Osteocyte (in vitro differentiated cells): Measurements from ENCODE around the gene GCFC2. TPM values are rescaled to one million over a fixed set of nuclear protein-coding genes. Genes with fewer than 3 reads are reported as not detected.

Source experiments
- DNase-seq: peaks from one replicate; pipeline ENCODE4 v3.0.0; 2021; ENCODE audit warnings: mixed read lengths; ENCODE audit not compliant: unreplicated experiment; ENCODE audit errors: extremely low spot score
- H3K27ac Mint-ChIP-seq: one replicate; pipeline ENCODE4 v1.8.0; 2021; ENCODE audit warnings: mild to moderate bottlenecking, mixed read lengths; ENCODE audit not compliant: unreplicated experiment
- H3K27me3 Mint-ChIP-seq: one replicate; pipeline ENCODE4 v1.8.0; 2021; ENCODE audit warnings: mixed read lengths; ENCODE audit not compliant: unreplicated experiment
- H3K36me3 Mint-ChIP-seq: one replicate; pipeline ENCODE4 v1.8.0; 2021; ENCODE audit warnings: mixed read lengths; ENCODE audit not compliant: unreplicated experiment
- H3K4me1 Mint-ChIP-seq: one replicate; pipeline ENCODE4 v1.8.0; 2021; ENCODE audit warnings: mixed read lengths; ENCODE audit not compliant: unreplicated experiment
- H3K4me3 Mint-ChIP-seq: one replicate; pipeline ENCODE4 v1.8.0; 2021; ENCODE audit warnings: mild to moderate bottlenecking, moderate library complexity, mixed read lengths; ENCODE audit not compliant: unreplicated experiment
- H3K9me3 Mint-ChIP-seq: one replicate; pipeline ENCODE4 v1.8.0; 2021; ENCODE audit warnings: mixed read lengths; ENCODE audit not compliant: unreplicated experiment
- CTCF ChIP-seq: fragments of 200-600 bp; sonication (generic); IDR thresholded peaks from 2 replicates; pipeline ENCODE4 v1.5.0; 2021; ENCODE audit warnings: antibody characterized with exemption, mild to moderate bottlenecking, moderate library complexity
- total RNA-seq: library from RNA; stranded (reverse); gene quantifications from 2 replicates; pipeline ENCODE4 v1.2.1, GENCODE V29; 2021

Gene GCFC2
- total RNA-seq, 1 donor from 2014 or later: 13.2 TPM

DNA sequence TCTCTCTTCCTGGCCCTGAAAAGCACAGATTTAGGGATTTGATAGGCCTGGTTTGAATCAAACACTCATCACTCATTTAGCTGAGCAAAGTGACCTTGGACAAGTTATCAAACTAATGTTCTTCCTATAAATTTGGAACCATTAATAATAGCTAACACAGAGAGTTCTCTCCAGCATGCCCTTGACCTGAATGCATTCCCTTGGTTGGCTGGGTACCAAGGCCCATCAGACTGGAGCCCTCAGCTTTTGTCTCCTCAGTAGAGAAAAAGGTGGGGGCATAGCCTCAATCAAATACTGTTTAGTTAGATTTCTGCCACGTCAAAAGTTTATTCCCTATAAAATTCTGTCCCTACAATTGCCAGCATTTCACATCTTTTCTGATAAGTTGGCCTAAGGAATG lies 77.9 kb downstream of the GCFC2 start:
- DNase-seq: no peak
- Mint-ChIP-seq H3K27me3 (peaks cover 15% of the 10 kb centered on the region), H3K4me3 (no peak overlapping the region), H3K4me1 (peaks cover 14% of the 10 kb centered on the region), H3K27ac (peak overlapping the region; percentile 70), H3K36me3 (no peaks in the 10 kb centered on the region), H3K9me3 (no peaks in the 10 kb centered on the region)
- no peak for TF ChIP-seq CTCF

GRCh38 chr2:75632091-75632701 lies 78.5 kb downstream of the GCFC2 start:
- TF ChIP-seq CTCF: no peak
- Mint-ChIP-seq H3K4me1 (peaks cover 14% of the 10 kb centered on the region), H3K27ac (peak overlapping the region; percentile 70), H3K36me3 (no peaks in the 10 kb centered on the region), H3K4me3 (no peak overlapping the region), H3K9me3 (no peaks in the 10 kb centered on the region), H3K27me3 (peaks cover 9% of the 10 kb centered on the region)
- no peak for DNase-seq

- peak; percentile 90 for DNase-seq
- Mint-ChIP-seq H3K36me3 (no peaks in the 10 kb centered on the region), H3K4me1 (peaks cover 12% of the 10 kb centered on the region), H3K4me3 (no peak overlapping the region), H3K27ac (no peak overlapping the region), H3K9me3 (no peaks in the 10 kb centered on the region), H3K27me3 (no peaks in the 10 kb centered on the region)
- peak; percentile 98 for TF ChIP-seq CTCF
Measured at GRCh38 chr2:75627902-75628504, 82.7 kb downstream of the GCFC2 start.

- H3K4me3 Mint-ChIP-seq: no peak overlapping the region
- no peak for DNase-seq
- H3K27ac Mint-ChIP-seq: no peak overlapping the region
- no peaks in the 10 kb centered on the region for H3K27me3 Mint-ChIP-seq
- H3K4me1 Mint-ChIP-seq: peaks cover 17% of the 10 kb centered on the region
- H3K9me3 Mint-ChIP-seq: no peaks in the 10 kb centered on the region
- H3K36me3 Mint-ChIP-seq: no peaks in the 10 kb centered on the region
- no peak for TF ChIP-seq CTCF
Measured at GRCh38 chr2:75622929-75623328, 87.8 kb downstream of the GCFC2 start.

DNA sequence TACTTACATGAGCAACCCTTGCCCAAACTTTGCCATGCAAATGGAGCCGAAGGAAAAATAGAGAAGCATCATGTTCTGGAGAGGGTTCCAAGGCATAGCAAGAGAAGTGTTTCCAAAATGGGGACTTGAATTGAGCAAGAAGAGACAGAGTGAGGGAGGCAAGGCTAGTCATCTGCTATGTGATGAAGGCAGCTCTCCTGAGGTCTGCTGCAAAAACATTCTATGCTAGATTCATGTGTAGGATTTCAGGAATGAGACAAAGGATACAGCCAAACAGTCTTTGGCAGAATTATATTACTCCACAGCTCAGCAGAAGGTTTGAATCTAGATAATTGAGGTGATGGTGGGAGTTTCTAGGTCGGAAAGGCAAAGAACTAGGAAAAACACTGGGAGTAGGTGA lies 88.2 kb downstream of the GCFC2 start:
- peaks cover 17% of the 10 kb centered on the region for H3K4me1 Mint-ChIP-seq
- DNase-seq: no peak
- H3K4me3 Mint-ChIP-seq: no peak overlapping the region
- no peak for TF ChIP-seq CTCF
- H3K27me3 Mint-ChIP-seq: no peaks in the 10 kb centered on the region
- H3K9me3 Mint-ChIP-seq: no peaks in the 10 kb centered on the region
- H3K27ac Mint-ChIP-seq: no peak overlapping the region
- H3K36me3 Mint-ChIP-seq: no peaks in the 10 kb centered on the region
